K562 (cell line): ENCODE data around the gene LY6G5B. TPM values are rescaled to one million over a fixed set of nuclear protein-coding genes. Genes with fewer than 3 reads are reported as not detected.

ENCODE experiments used
- ATF1 ChIP-seq, 2 experiments: fragments of 450-650 bp in 1 of 2; IDR thresholded peaks; 2 replicates each; pipeline ENCODE4 v1.6.1; 2016; ENCODE audit warnings: missing compliant biosample characterization in 1 of 2, missing genetic modification characterization in 1 of 2
- CCNT2 ChIP-seq: IDR thresholded peaks from 2 replicates; pipeline ENCODE4 v1.6.1; 2011; ENCODE audit warnings: borderline replicate concordance, low read depth, mild to moderate bottlenecking, moderate library complexity, mixed read lengths, low read length; ENCODE audit not compliant: insufficient read length; ENCODE audit errors: extremely low read depth
- E2F8 ChIP-seq: fragments of 450-650 bp; IDR thresholded peaks from 2 replicates; pipeline ENCODE4 v1.7.1; 2018; ENCODE audit warnings: mild to moderate bottlenecking, low read depth; ENCODE audit not compliant: partially characterized antibody
- ETS2 ChIP-seq: IDR thresholded peaks from 2 replicates; pipeline ENCODE4 v1.6.1; 2016; ENCODE audit warnings: borderline replicate concordance, missing genetic modification characterization, mild to moderate bottlenecking, moderate library complexity, missing compliant biosample characterization; ENCODE audit not compliant: poor library complexity, severe bottlenecking
- MLX ChIP-seq, 2 experiments: fragments of 450-650 bp in 1 of 2; sonication (generic) in 1 of 2; formaldehyde crosslinking; conservative IDR thresholded peaks; 2 replicates each; pipeline versions ENCODE4 v1.4.0 to v1.8.1; 2020 to 2022; ENCODE audit warnings: mild to moderate bottlenecking in 1 of 2, missing genetic modification reagents in 1 of 2
- POLR2AphosphoS5 ChIP-seq: IDR thresholded peaks from 2 replicates; pipeline ENCODE4 v1.6.1; 2011; ENCODE audit warnings: mild to moderate bottlenecking, low read depth, low read length, moderate library complexity; ENCODE audit not compliant: control insufficient read depth, insufficient read depth
- POLR2B ChIP-seq: fragments of 450-650 bp; IDR thresholded peaks from 2 replicates; pipeline ENCODE4 v1.6.1; 2018; ENCODE audit warnings: low read depth; ENCODE audit not compliant: partially characterized antibody
- POLR2G ChIP-seq: fragments of 200-400 bp; formaldehyde crosslinking; IDR thresholded peaks from 2 replicates; pipeline ENCODE4 v1.6.1; 2017; ENCODE audit warnings: low read depth, mild to moderate bottlenecking, antibody characterized with exemption, low read length, moderate library complexity
- PPARD ChIP-seq: fragments of 250-450 bp; sonication (Bioruptor Pico); IDR thresholded peaks from 2 replicates; pipeline ENCODE4 v1.8.0; 2022; ENCODE audit warnings: inconsistent platforms, mild to moderate bottlenecking, moderate library complexity
- RBFOX2 ChIP-seq: fragments of 200-400 bp; formaldehyde crosslinking; IDR thresholded peaks from 2 replicates; pipeline ENCODE4 v1.6.1; 2017; ENCODE audit warnings: low read depth, mild to moderate bottlenecking, low read length, moderate library complexity
- RBM22 ChIP-seq: fragments of 200-400 bp; formaldehyde crosslinking; IDR thresholded peaks from 2 replicates; pipeline ENCODE4 v1.6.1; 2018; ENCODE audit warnings: low read length, low read depth; ENCODE audit not compliant: poor library complexity, severe bottlenecking
- SREBF2 ChIP-seq: sonication (generic); formaldehyde crosslinking; IDR thresholded peaks from 2 replicates; pipeline ENCODE4 v1.4.0; 2020; ENCODE audit warnings: mild to moderate bottlenecking, missing genetic modification reagents
- STAT5A ChIP-seq: IDR thresholded peaks from 2 replicates; pipeline ENCODE4 v1.6.1; 2012; ENCODE audit warnings: low read length, inconsistent platforms, borderline replicate concordance
- TRIM25 ChIP-seq: fragments of 450-650 bp; IDR thresholded peaks from 2 replicates; pipeline ENCODE4 v1.7.0; 2016; ENCODE audit warnings: borderline replicate concordance
- ZBTB33 ChIP-seq: sonication (generic); formaldehyde crosslinking; IDR thresholded peaks from 2 replicates; pipeline ENCODE4 v1.8.1; 2023; ENCODE audit warnings: mild to moderate bottlenecking, missing genetic modification reagents
- ZNF263 ChIP-seq: sonication (generic); formaldehyde crosslinking; IDR thresholded peaks from 2 replicates; pipeline ENCODE4 v1.8.0; 2022; ENCODE audit warnings: mild to moderate bottlenecking, missing genetic modification reagents, borderline replicate concordance
- polyA plus RNA-seq, 8 experiments: library from polyadenylated mRNA; depleted of rRNA in 4 of 8; stranded (reverse) in 5 of 8; unstranded in 3 of 8; fragments of >200 nt; fragmentation: Nextera tagmentation in 2 of 8; fragmentation: Illumina TruSeq in 1 of 8; extraction: Ambion mirVana in 2 of 8; extraction: Trizol in 1 of 8; gene quantifications; 2 replicates each; pipeline versions ENCODE4 v1.2.1 to v1.2.3, GENCODE V29; 2011 to 2014; ENCODE audit warnings: inconsistent platforms in 1 of 8, missing spikeins in 1 of 8
- total RNA-seq, 7 experiments: library from RNA; depleted of rRNA in 6 of 7; stranded (reverse); fragments of >200 nt in 6 of 7; fragmentation: Illumina TruSeq in 2 of 7; extraction: Trizol in 2 of 7; gene quantifications; 2 replicates each; pipeline versions ENCODE4 v1.2.1 to v1.2.3, GENCODE V29; 2011 to 2021; ENCODE audit warnings: low replicate concordance in 1 of 7

Gene LY6G5B
- total and polyA plus RNA-seq, 9 of the 15 experiments (the other 6 are each of a cell fraction or from before 2014, with no cell fraction given), result 6.0 to 27.0 (median 7.5) TPM

GRCh38 chr6:31631681-31632278 is 38.0 kb upstream of the LY6G5B start (continued):
- TF ChIP-seq ZBTB33 (CRISPR knock-in tag) (peak; percentile 47), PPARD (no peak), ZNF263 (CRISPR knock-in tag) (0 out of 2 replicates have a peak, but pooled peaks have one; percentile 36), ETS2 (no peak), STAT5A (no peak), MLX (CRISPR knock-in tag; conservative IDR thresholded peaks at IDR 0.05) (no peak), E2F8 (peak; percentile 48), ATF1 (CRISPR knock-in tag; IDR thresholded peaks at IDR 0.05) (no peak), ATF1 (tag; IDR thresholded peaks at IDR 0.05) (no peak), TRIM25 (no peak), RBM22 (peak; percentile 91), POLR2AphosphoS5 (peak; percentile 32; the same call in 1 of the 2 replicates), CCNT2 (peak; percentile 12), POLR2B (peak; percentile 70), SREBF2 (CRISPR knock-in tag) (no peak), POLR2G (peak; percentile 55; the same call in 1 of the 2 replicates), RBFOX2 (peak; percentile 65)
- TF ChIP-seq, all 486 proteins: peak for 9
